HG03139 (cell line): ENCODE measurements around the gene MRRF.
"Not testable (repeated sequence)": the region's sequence is repeated elsewhere in the genome, so short reads cannot be mapped to it uniquely, and the experiment has no call there.

Experiments used
- ATAC-seq: cut with Tn5 transposase; IDR thresholded peaks from one replicate; pipeline ENCODE4 v1.9.1; 2021; ENCODE audit not compliant: unreplicated experiment

The MRRF gene

GRCh38 chr9:122274055-122274454, 9.4 kb downstream of the MRRF start:
- no peak for ATAC-seq

GRCh38 chr9:122276096-122276495, 11.4 kb downstream of the MRRF start:
- no peak for ATAC-seq

GRCh38 chr9:122277285-122277897, 12.7 kb downstream of the MRRF start:
- ATAC-seq = no peak

- ATAC-seq = no peak
Measured at GRCh38 chr9:122281368-122281767, 16.7 kb downstream of the MRRF start.

GRCh38 chr9:122286764-122287163, 22.1 kb downstream of the MRRF start:
- ATAC-seq = peak; percentile 59

GRCh38 chr9:122287214-122287720, 22.6 kb downstream of the MRRF start:
- ATAC-seq = no peak

- no peak for ATAC-seq
Measured at GRCh38 chr9:122291458-122291857, 26.8 kb downstream of the MRRF start.

GRCh38 chr9:122294531-122294930, 29.8 kb downstream of the MRRF start:
- ATAC-seq = no peak

GRCh38 chr9:122297512-122297911, 32.8 kb downstream of the MRRF start:
- ATAC-seq = no peak

GRCh38 chr9:122302237-122303093, 37.8 kb downstream of the MRRF start:
- ATAC-seq = no peak

GRCh38 chr9:122307061-122307460, 42.4 kb downstream of the MRRF start:
- ATAC-seq = no peak

GRCh38 chr9:122307925-122308324, 43.2 kb downstream of the MRRF start:
- no peak for ATAC-seq

- no peak for ATAC-seq
Measured at GRCh38 chr9:122309861-122310260, 45.2 kb downstream of the MRRF start.

- no peak for ATAC-seq
Measured at GRCh38 chr9:122314165-122314564, 49.5 kb downstream of the MRRF start.

GRCh38 chr9:122315534-122315933, 50.9 kb downstream of the MRRF start:
- no peak for ATAC-seq

- no peak for ATAC-seq
Measured at GRCh38 chr9:122318284-122318683, 53.6 kb downstream of the MRRF start.

- ATAC-seq = no peak
Measured at GRCh38 chr9:122320413-122320881, 55.8 kb downstream of the MRRF start.

GRCh38 chr9:122322553-122322952, 57.9 kb downstream of the MRRF start:
- no peak for ATAC-seq

GRCh38 chr9:122324665-122325064, 60.0 kb downstream of the MRRF start:
- not testable (repeated sequence) for ATAC-seq

- no peak for ATAC-seq
Measured at GRCh38 chr9:122325124-122325523, 60.4 kb downstream of the MRRF start.

- ATAC-seq = no peak
Measured at GRCh38 chr9:122327175-122327574, 62.5 kb downstream of the MRRF start.

GRCh38 chr9:122329597-122329996, 64.9 kb downstream of the MRRF start:
- ATAC-seq = no peak
